HCT116 (cell line): ENCODE results near the gene GRIPAP1. TPM values are rescaled to one million over a fixed set of nuclear protein-coding genes. Genes with fewer than 3 reads are reported as not detected.

Experiments
- ATAC-seq: fragments of 200-7000 bp; cut with Tn5 transposase; 2 replicates; pipeline ENCODE4 v1.9.1; 2020; ENCODE audit warnings: mild to moderate bottlenecking, moderate library complexity
- BruUV-seq: library from RNA; stranded (reverse); fragments of 400-500 nt; replicated peaks from 2 replicates; lab custom pipeline; 2021; lab: Mats Ljungman, UMichigan
- CTCF ChIA-PET: fragments of 300-600 bp; sonication (Branson Sonifier 250); formaldehyde crosslinking; loops from one replicate; lab custom pipeline; 2021; ENCODE audit warnings: antibody characterized with exemption; lab: Charles Lee
- POLR2A ChIA-PET: fragments of 300-600, 350-600 bp; sonication (Branson Sonifier 250); formaldehyde crosslinking; loops from one replicate; lab custom pipeline; 2021; ENCODE audit warnings: antibody characterized with exemption; lab: Charles Lee
- RAD21 ChIA-PET, 2 experiments: fragments of 300-600 bp; sonication (Branson Sonifier 250); formaldehyde crosslinking; loops; one replicate each; lab custom pipeline; 2023; ENCODE audit warnings: low total read pairs in 2 of 2; ENCODE audit not compliant: uncharacterized antibody in 2 of 2, unreplicated experiment in 2 of 2, low non-redundant PET in 1 of 2; lab: Charles Lee
- DNase-seq: peaks from one replicate; pipeline ENCODE4 v3.0.0-alpha.2; 2010; ENCODE audit warnings: low read depth, low spot score
- H2AFZ ChIP-seq: fragments of 200-600 bp; shearing (Covaris generic), sonication (generic); 2 replicates; pipeline ENCODE4 v1.6.1; 2017; ENCODE audit warnings: low read depth, mixed run types, mixed read lengths, antibody characterized with exemption, low read length; ENCODE audit not compliant: poor library complexity, severe bottlenecking
- H3K27ac ChIP-seq: 2 replicates; pipeline ENCODE4 v1.5.1; 2012; ENCODE audit warnings: low read depth, low read length
- H3K27me3 ChIP-seq: fragments of 200-600 bp; sonication (generic); 2 replicates; pipeline ENCODE4 v1.6.1; 2016; ENCODE audit warnings: mixed run types, low read length, mixed read lengths; ENCODE audit not compliant: insufficient read depth
- H3K36me3 ChIP-seq, 2 experiments: fragments of 200-500 bp in 1 of 2; fragments of 200-600 bp in 1 of 2; sonication (Bioruptor generic) in 1 of 2; sonication (generic) in 1 of 2; 2 replicates each; pipeline versions ENCODE4 v1.5.1 to v1.6.1; 2014 to 2016; ENCODE audit warnings: low read length in 2 of 2, inconsistent platforms in 1 of 2, mixed read lengths in 1 of 2, mixed run types in 1 of 2; ENCODE audit not compliant: insufficient read depth in 2 of 2, control insufficient read depth in 1 of 2
- H3K4me1 ChIP-seq, 2 experiments: fragments of 200-600 bp in 1 of 2; sonication (generic) in 1 of 2; 2 replicates each; pipeline versions ENCODE4 v1.5.1 to v1.6.1; 2012 to 2017; ENCODE audit warnings: low read length in 2 of 2, inconsistent platforms in 1 of 2, mild to moderate bottlenecking in 1 of 2, mixed read lengths in 1 of 2, mixed run types in 1 of 2, moderate library complexity in 1 of 2; ENCODE audit not compliant: insufficient read depth in 2 of 2, control insufficient read depth in 1 of 2
- H3K4me2 ChIP-seq: fragments of 200-600 bp; sonication (generic); 2 replicates; pipeline ENCODE4 v1.6.1; 2017; ENCODE audit warnings: mixed run types, low read length, mixed read lengths
- H3K4me3 ChIP-seq, 2 experiments: fragments of 200-600 bp in 1 of 2; sonication (generic) in 1 of 2; replicated peaks in 1 of 2; 2 replicates each; pipeline ENCODE4 v1.5.1; 2011 to 2016; ENCODE audit warnings: low read length in 2 of 2, control low read depth in 1 of 2, low read depth in 1 of 2, mild to moderate bottlenecking in 1 of 2, mixed read lengths in 1 of 2, mixed run types in 1 of 2
- H3K79me2 ChIP-seq: fragments of 200-600 bp; sonication (generic); 2 replicates; pipeline ENCODE4 v1.6.1; 2017; ENCODE audit warnings: mild to moderate bottlenecking, mixed run types, low read length, moderate library complexity, mixed read lengths; ENCODE audit not compliant: insufficient read depth
- H3K9ac ChIP-seq: fragments of 200-600 bp; sonication (generic); 2 replicates; pipeline ENCODE4 v1.6.1; 2016; ENCODE audit warnings: low read length, mixed read lengths
- H3K9me2 ChIP-seq: fragments of 200-600 bp; sonication (generic), shearing (Covaris generic); 2 replicates; pipeline ENCODE4 v1.6.1; 2017; ENCODE audit warnings: mixed run types, mild to moderate bottlenecking, moderate library complexity; ENCODE audit not compliant: insufficient read depth
- H3K9me3 ChIP-seq, 2 experiments: fragments of 200-500 bp in 1 of 2; fragments of 200-600 bp in 1 of 2; sonication (Bioruptor generic) in 1 of 2; sonication (generic) in 1 of 2; 2 replicates each; pipeline ENCODE4 v1.6.1; 2014 to 2017; ENCODE audit warnings: low read length in 2 of 2, mixed read lengths in 2 of 2, inconsistent platforms in 1 of 2, low read depth in 1 of 2, mild to moderate bottlenecking in 1 of 2, mixed run types in 1 of 2, moderate library complexity in 1 of 2; ENCODE audit not compliant: control insufficient read depth in 1 of 2, insufficient read depth in 1 of 2
- H4K20me1 ChIP-seq: fragments of 200-600 bp; sonication (generic), shearing (Covaris generic); 2 replicates; pipeline ENCODE4 v1.6.1; 2017; ENCODE audit warnings: mixed run types, mild to moderate bottlenecking, moderate library complexity; ENCODE audit not compliant: insufficient read depth
- FOSL1 ChIP-seq: IDR thresholded peaks from 2 replicates; pipeline ENCODE4 v1.6.1; 2012; ENCODE audit warnings: low read depth
- REST ChIP-seq: IDR thresholded peaks from 2 replicates; pipeline ENCODE4 v1.6.1; 2012; ENCODE audit warnings: low read depth
- TCF7L2 ChIP-seq: IDR thresholded peaks from 2 replicates; pipeline ENCODE4 v1.7.0; 2011; ENCODE audit warnings: borderline replicate concordance, inconsistent platforms; ENCODE audit not compliant: insufficient read depth, insufficient read length; ENCODE audit errors: extremely low read depth
- intact Hi-C: fragments of 100-400 bp; cut with micrococcal nuclease; formaldehyde crosslinking; loops from 2 replicates; pipeline ENCODE4 v1.10.0; 2022
- total RNA-seq: library from RNA; stranded (reverse); gene quantifications from one replicate; pipeline ENCODE4 v1.2.1, GENCODE V29; 2021; ENCODE audit not compliant: unreplicated experiment
- TF ChIP-seq, protein P1 (sequence below): IDR thresholded peaks from 2 replicates; pipeline ENCODE4 v1.6.1; 2011; ENCODE audit warnings: mild to moderate bottlenecking, low read length, moderate library complexity; ENCODE audit not compliant: insufficient replicate concordance; ENCODE audit errors: extremely low read depth

Gene GRIPAP1
- total RNA-seq, 1 experiment from 2014 or later = 39.4 TPM

DNA sequence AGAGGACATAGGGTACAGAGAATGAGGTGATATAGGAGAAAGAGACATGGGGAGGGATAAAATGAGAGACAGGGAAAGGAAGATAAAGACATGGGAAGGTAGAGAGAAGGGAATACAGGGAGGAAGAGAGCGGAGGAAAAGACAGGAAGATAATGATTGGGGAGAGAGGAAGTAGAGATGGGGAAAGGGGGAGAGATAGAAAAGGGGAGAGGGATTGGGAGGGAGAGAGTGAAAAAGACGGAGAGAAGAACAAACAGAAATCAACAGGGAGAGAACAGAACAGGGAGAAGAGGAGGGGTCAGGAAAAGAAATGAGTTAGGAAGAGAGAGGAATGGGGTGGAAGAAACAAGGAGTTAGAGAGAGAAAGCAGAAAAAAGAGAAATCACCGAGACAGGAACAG, 4.6 kb downstream of the GRIPAP1 start (continued):
- TF ChIP-seq, protein P1, sequence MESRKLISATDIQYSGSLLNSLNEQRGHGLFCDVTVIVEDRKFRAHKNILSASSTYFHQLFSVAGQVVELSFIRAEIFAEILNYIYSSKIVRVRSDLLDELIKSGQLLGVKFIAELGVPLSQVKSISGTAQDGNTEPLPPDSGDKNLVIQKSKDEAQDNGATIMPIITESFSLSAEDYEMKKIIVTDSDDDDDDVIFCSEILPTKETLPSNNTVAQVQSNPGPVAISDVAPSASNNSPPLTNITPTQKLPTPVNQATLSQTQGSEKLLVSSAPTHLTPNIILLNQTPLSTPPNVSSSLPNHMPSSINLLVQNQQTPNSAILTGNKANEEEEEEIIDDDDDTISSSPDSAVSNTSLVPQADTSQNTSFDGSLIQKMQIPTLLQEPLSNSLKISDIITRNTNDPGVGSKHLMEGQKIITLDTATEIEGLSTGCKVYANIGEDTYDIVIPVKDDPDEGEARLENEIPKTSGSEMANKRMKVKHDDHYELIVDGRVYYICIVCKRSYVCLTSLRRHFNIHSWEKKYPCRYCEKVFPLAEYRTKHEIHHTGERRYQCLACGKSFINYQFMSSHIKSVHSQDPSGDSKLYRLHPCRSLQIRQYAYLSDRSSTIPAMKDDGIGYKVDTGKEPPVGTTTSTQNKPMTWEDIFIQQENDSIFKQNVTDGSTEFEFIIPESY = no peak
- no peak for TF ChIP-seq FOSL1

- H3K27me3 ChIP-seq = no peaks in the 10 kb centered on the region
- peaks cover 5% of the 10 kb centered on the region; the same call in 1 of the 2 replicates for H3K79me2 ChIP-seq
- H3K9me3 ChIP-seq = no peaks in the 10 kb centered on the region
- ChIA-PET RAD21 (no interaction called here), POLR2A (no interaction called here), CTCF (no interaction called here)
- H3K27ac ChIP-seq = no peak overlapping the region
- no TSS peak for BruUV-seq
- ATAC-seq (no peak), DNase-seq (no peak)
- no peaks in the 10 kb centered on the region for H3K9me2 ChIP-seq
- TF ChIP-seq REST (peak; percentile 69), TCF7L2 (no peak)
- no peaks in the 10 kb centered on the region; a peak in 1 of 4 replicates for H3K36me3 ChIP-seq
- H4K20me1 ChIP-seq = no peaks in the 10 kb centered on the region
- H3K4me2 ChIP-seq = no peak overlapping the region
- peaks cover 0 to 7% of the 10 kb centered on the region in 2 experiments; a peak in 1 of 4 replicates for H3K4me1 ChIP-seq
- no peak overlapping the region for H3K4me3 ChIP-seq
- H2AFZ ChIP-seq = no peak overlapping the region
- intact Hi-C loops = no loop called here
- no peak overlapping the region for H3K9ac ChIP-seq
These were observed 5.1 kb downstream of the GRIPAP1 start for GRCh38 chrX:48996969-48997368.
